ENCODE results near the gene GATA5.

The GATA5 gene

GRCh38 chr20:62460678-62461077 is 15.1 kb downstream of the GATA5 start:
- Histone ChIP-seq H3K4me3 (replicated peaks; ENCODE audit: insufficient read depth, low read length) (no peak overlapping the region), H3K27me3 (ENCODE audit: insufficient read depth, poor library complexity, severe bottlenecking) (peaks cover 10% of the 10 kb centered on the region), H3K27ac (replicated peaks) (no peak overlapping the region)
- no peak for DNase-seq (ENCODE audit: low read depth in 1 of 2, low spot score in 1 of 2)
- no peak for TF ChIP-seq GABPA (IDR thresholded peaks at IDR 0.05; ENCODE audit: low read depth)
- no peak for TF ChIP-seq POLR2AphosphoS5 (IDR thresholded peaks at IDR 0.05; ENCODE audit: low read depth)
- TF ChIP-seq CTCF (IDR thresholded peaks at IDR 0.05; ENCODE audit: insufficient read depth, low read length): no peak
- no peak for TF ChIP-seq SPI1 (IDR thresholded peaks at IDR 0.05; ENCODE audit: borderline replicate concordance, low read depth)
- no peak for TF ChIP-seq REST (IDR thresholded peaks at IDR 0.05; ENCODE audit: insufficient replicate concordance, low read depth)

- H3K27me3 ChIP-seq (ENCODE audit: insufficient read depth, poor library complexity, severe bottlenecking): peaks cover 20% of the 10 kb centered on the region
- TF ChIP-seq CTCF (IDR thresholded peaks at IDR 0.05; ENCODE audit: insufficient read depth, low read length) (no peak), POLR2AphosphoS5 (IDR thresholded peaks at IDR 0.05; ENCODE audit: low read depth) (no peak), REST (IDR thresholded peaks at IDR 0.05; ENCODE audit: insufficient replicate concordance, low read depth) (no peak), GABPA (IDR thresholded peaks at IDR 0.05; ENCODE audit: low read depth) (no peak), SPI1 (IDR thresholded peaks at IDR 0.05; ENCODE audit: borderline replicate concordance, low read depth) (no peak)
- no peak for DNase-seq (ENCODE audit: low read depth in 1 of 2, low spot score in 1 of 2)
These were observed 16.3 kb downstream of the GATA5 start for GRCh38 chr20:62459488-62459887.

GRCh38 chr20:62458275-62459251 is 17.2 kb downstream of the GATA5 start:
- DNase-seq (ENCODE audit: low read depth in 1 of 2, low spot score in 1 of 2): no peak
- H3K4me3 ChIP-seq (replicated peaks; ENCODE audit: insufficient read depth, low read length): no peak overlapping the region
- TF ChIP-seq CTCF (IDR thresholded peaks at IDR 0.05; ENCODE audit: insufficient read depth, low read length): no peak
- TF ChIP-seq GABPA (IDR thresholded peaks at IDR 0.05; ENCODE audit: low read depth): no peak
- no peak for TF ChIP-seq REST (IDR thresholded peaks at IDR 0.05; ENCODE audit: insufficient replicate concordance, low read depth)
- no peak for TF ChIP-seq POLR2AphosphoS5 (IDR thresholded peaks at IDR 0.05; ENCODE audit: low read depth)
- TF ChIP-seq SPI1 (IDR thresholded peaks at IDR 0.05; ENCODE audit: borderline replicate concordance, low read depth): no peak
- H3K27me3 ChIP-seq (ENCODE audit: insufficient read depth, poor library complexity, severe bottlenecking): peaks cover 24% of the 10 kb centered on the region
- H3K27ac ChIP-seq (replicated peaks): no peak overlapping the region

More at GRCh38 chr20:62459488-62459887, 16.3 kb downstream of the GATA5 start:
- Histone ChIP-seq H3K4me3 (replicated peaks; ENCODE audit: insufficient read depth, low read length) (no peak overlapping the region), H3K27ac (replicated peaks) (no peak overlapping the region)
